ENCODE data around the gene FOXB2.

GRCh38 chr9:77016121-77016525 is 3.3 kb upstream of the FOXB2 start:
- TF ChIP-seq CTCF (IDR thresholded peaks at IDR 0.05 in 4 of 5, conservative IDR thresholded peaks at IDR 0.05 in 1 of 5) = no peak
- TF ChIP-seq POLR2A (IDR thresholded peaks at IDR 0.05) = no peak

All from gastrocnemius medialis (tissue), 4 donors.